GM04503 (cell line): Measurements from ENCODE around the gene CD9.
"Not testable (repeated sequence)": the region's sequence is repeated elsewhere in the genome, so short reads cannot be mapped to it uniquely, and the experiment has no call there.

Source experiments
- DNase-seq: peaks from one replicate; pipeline ENCODE4 v3.0.0-alpha.2; 2012; ENCODE audit warnings: low read depth

Gene CD9

DNA sequence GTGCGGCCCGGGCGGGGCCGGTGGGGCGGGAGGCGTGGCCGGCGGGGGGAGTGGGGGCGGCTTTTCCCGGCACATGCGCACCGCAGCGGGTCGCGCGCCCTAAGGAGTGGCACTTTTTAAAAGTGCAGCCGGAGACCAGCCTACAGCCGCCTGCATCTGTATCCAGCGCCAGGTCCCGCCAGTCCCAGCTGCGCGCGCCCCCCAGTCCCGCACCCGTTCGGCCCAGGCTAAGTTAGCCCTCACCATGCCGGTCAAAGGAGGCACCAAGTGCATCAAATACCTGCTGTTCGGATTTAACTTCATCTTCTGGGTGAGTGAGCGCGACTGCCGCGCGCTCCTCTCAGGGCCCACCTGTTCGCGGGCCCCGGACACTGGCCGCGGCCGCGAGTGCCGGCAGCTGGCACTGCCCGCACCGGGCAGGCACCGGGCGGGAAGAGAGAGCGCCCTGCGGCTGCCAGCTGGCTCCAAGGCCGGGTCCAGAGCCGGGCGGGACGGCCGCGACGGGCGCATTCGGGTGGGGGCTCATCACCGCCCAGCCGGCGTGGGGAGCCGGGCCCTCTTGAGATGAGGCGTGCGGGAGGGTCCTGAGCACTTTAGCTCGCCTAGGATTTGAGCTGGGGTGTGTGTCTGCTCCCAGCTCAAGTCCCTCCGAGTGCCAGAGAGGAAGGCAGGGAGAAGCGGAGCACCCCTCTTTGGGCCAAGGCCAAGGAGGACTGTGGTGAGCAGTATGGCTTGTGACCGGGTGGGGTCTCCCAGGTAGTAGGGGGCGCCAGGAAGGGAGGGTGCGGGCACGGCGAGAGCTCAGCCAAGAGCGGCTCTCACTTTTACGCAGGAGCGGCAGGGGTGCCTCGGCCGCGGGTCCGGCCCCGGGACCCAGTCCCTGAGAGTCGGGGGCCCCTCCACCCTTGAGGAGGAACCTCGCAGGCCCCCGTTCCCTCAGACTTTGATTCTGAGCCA, at the start of gene CD9:
CD9 (plus strand) TSS at position 145 of the 957 bp plus-strand sequence; CDS start at position 245, 100 bp downstream.
- no peak for DNase-seq

DNA sequence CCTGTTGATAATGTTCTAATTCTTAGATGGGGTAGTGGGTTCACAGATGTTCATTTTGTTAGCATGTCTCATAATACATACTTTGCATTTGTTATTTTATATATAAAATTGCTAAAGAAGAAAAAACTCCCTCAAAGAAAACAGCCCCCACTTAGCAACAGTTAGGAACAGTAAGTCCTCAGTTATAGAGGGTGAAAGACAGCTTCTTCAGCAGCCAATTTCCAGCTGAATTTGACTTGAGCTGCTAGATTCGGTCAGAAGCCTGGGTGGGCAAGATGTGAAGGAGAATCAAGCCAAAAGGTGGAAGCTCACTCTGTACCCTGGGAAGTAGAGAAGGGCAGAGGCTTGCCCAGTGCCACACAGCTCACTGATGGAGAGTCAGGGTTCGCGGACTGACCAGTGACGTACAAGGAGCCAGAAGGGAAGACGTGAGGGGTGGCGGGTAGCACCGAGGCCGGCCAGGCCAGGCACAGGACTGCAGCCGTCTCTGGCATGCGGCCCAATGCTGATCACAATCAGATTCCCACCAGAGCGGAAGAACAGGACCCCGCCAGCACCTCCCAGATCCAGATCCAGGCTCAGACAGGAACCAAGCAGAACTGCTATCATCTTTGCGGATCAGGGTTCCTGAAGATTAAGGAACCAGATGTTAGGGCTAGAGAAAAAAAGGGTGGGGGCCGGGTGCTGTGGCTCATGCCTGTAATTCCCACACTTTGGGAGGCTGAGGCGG, 45.3 kb upstream of the CD9 start:
- DNase-seq, result no peak

DNA sequence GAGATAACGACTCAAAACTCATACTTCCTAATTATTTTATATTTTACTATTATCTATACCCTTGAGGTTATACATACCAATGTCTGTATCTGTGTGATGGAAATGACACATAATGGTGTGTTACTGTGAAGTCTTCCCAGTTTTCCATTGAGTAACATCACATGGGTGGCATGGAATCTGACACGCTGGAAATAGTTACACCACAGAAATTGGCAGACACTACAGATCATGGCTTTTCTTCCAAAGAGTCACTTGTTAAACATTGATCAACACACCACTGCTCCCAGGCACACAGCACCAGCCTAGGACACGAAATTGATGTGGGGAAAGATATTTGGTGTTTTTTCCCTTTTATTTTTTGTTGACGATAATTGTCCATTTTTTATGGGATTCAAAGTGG, 42.7 kb upstream of the CD9 start:
- DNase-seq, result no peak

DNA sequence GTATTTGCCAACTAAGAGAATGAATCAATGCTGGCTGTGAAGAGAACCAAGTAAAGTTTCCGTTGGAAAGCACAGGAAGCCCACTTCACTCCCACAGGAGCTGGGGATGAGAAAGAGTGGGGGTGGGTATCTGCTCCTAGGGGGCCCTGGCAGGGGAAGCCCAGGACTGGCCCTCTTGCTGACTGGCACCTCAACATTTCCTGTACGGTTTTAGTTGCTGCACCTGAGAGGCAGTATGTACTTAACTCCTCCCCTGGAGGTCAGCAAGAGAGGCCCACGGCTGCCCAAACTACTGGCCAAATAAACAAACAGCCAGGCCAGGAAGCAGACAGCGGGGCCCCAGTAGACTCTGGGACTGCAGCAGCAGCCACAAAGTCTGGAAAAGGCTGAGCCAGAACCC, 41.9 kb upstream of the CD9 start:
- DNase-seq, result no peak

DNA sequence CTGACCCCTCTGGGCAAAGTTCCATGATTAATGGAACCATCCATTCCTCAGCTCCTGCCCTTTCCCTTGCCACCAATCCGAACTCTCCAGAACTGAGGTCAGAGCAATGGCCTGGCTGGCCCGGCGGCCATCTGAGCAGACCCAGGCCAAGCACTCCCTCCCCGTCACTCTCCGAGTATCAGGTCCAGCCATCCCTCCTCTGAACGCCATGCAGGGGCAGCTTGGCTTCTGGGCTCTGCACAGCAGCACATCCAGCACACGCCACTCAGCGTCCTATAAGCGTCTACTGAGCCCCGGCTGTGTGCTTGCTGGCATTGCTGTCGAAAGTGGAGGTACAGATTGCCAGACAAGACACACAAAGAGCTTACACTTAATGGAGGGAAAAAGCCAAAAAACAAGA, 41.5 kb upstream of the CD9 start:
- no peak for DNase-seq

DNA sequence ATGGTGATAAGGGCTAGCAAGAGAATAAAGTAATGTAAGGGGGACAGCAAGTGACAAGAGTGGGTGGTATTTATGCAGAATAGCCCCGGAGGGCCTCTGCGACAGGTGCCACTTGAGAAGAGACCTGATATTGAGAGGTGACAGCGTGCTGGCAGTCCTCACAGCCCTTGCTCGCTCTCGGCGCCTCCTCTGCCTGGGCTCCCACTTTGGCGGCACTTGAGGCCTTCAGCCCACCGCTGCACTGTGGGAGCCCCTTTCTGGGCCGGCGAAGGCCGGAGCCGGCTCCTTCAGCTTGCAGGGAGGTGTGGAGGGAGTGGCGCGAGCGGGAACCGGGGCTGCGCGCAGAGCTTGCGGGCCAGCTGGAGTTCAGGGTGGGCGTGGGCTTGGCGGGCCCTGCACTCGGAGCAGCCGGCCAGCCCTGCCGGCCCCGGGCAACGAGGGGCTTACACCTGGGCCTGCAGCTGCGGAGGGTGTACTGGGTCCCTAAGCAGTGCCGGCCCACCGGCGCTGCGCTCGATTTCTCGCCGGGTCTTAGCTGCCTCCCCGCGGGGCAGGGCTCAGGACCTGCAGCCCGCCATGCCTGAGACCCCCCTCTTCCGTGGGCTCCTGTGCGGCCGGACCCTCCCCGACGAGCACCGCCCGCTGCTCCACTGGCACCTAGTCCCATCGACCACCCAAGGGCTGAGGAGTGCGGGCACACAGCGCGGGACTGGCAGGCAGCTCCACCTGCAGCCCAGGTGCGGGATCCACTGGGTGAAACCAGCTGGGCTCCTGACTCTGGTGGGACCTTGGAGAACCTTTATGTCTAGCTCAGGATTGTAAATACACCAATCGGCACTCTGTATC, 40.8 kb upstream of the CD9 start:
- not testable (repeated sequence) for DNase-seq

DNA sequence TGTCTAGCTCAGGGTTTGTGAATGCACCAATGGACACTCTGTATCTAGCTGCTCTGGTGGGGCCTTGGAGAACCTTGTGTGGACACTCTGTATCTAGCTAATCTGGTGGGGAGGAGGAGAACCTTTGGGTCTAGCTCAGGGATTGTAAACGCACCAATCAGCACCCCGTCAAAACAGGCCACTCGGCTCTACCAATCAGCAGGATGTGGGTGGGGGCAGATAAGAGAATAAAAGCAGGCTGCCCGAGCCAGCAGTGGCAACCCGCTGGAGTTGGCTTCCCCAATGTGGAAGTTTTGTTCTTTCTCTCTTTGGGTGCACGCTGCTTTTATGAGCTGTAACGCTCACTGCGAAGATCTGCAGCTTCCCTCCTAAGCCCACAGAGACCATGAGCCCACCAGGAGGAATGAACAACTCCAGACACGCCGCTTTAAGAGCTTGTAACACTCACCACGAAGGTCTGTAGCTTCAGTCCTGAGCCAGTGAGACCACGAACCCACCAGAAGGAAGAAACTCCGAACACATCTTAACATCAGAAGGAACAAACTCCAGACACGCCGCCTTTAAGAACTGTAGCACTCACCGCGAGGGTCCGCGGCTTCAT, 40.1 kb upstream of the CD9 start:
- not testable (repeated sequence) for DNase-seq

- DNase-seq, result no peak
These were observed 38.9 kb upstream of the CD9 start for GRCh38 chr12:6161124-6161882.

- no peak for DNase-seq
These were observed 36.7 kb upstream of the CD9 start for GRCh38 chr12:6163416-6164060.

GRCh38 chr12:6165395-6165794, 34.8 kb upstream of the CD9 start:
- peak; percentile 69 for DNase-seq

GRCh38 chr12:6166808-6167207, 33.4 kb upstream of the CD9 start:
- DNase-seq, result no peak

GRCh38 chr12:6167327-6168280, 32.6 kb upstream of the CD9 start:
- peak; percentile 81 for DNase-seq

GRCh38 chr12:6171409-6172015, 28.7 kb upstream of the CD9 start:
- DNase-seq, result no peak

GRCh38 chr12:6172086-6172485, 28.1 kb upstream of the CD9 start:
- DNase-seq, result no peak

GRCh38 chr12:6172862-6173261, 27.3 kb upstream of the CD9 start:
- no peak for DNase-seq

DNA sequence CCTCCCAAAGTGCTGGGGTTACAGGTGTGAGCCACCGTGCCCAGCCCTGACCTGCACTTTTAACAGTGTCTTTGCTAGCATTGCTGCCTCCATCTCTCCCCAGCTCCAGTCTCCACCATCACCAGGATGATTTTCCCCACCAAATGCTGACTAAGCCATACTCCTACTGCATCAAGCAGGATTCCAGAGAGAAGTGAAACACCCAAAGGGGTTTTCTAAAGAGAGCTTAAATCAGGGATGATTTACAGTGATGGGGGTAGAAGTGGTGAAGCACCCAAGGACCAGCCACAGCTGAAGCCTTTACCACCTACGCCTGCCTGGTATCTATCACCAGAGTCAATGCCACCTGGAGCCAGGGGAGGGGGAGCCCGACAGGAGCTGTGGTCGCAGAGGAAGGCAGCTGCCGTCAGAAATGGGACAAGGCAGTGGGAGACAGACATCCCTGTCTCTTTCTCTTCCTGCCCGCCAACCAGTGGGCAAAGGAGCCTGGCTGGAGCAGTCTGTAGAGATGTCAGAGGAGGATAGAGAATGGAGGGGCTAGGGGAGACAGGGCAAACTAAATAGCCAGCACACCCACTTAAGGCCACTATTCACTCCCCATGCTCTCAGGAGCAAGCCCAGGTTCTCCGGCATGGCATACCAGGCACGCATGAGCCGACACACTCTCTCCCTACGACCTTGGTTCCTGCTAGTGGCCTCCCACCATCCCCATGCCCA, 22.4 kb upstream of the CD9 start:
- DNase-seq, result no peak

DNA sequence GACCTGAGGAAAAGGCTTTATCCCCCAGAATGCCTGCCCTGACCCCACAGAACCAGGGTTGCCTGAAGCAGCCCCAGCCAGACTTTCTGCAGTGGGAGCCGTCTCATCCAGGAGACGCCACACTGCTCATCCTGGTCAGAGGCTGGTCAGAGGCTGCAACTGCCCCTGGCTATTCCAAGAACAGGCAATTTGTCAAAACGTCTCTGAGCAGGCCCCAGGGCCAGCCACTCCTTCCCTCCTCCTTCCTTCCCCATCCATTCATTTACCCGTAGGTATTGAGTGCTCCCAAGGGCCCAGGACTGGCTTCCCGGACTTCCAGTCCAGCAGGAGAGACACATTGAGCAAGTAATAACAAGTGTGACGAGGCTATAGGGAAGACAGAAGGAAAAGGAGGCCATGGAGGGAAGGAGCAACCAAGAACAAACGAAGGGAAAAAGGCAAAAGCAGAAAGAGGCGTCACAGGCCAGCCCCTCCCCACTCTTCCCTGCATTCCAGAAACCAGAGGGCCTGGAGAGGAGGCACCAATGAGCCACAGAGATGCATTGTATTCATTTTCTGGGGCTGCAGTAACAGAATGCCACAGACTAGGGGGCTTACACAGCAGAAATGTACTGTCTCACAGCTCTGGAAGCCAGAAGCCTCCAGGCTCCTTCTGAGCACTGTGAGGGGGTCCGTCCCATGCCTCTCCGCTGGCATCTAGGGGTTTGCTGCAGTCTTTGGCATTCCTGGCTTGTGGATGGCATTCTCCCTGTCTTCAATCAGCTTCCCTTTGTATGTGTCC, 21.0 kb upstream of the CD9 start:
- DNase-seq, result no peak
